NCI-H345 treated with DMSO at 0.1 percent for 48 hours (cell line): ENCODE measurements around the gene PSTPIP1.

Experiments used
- DNase-seq: peaks from one replicate; lab custom pipeline; 2025; ENCODE audit not compliant: unreplicated experiment; lab: John Stamatoyannopoulos, UW

Gene PSTPIP1

GRCh38 chr15:76978522-76979330, 16.2 kb upstream of the PSTPIP1 start:
- DNase-seq, result no peak

GRCh38 chr15:76979331-76979925, 15.5 kb upstream of the PSTPIP1 start:
- no peak for DNase-seq

GRCh38 chr15:76979996-76980520, 14.9 kb upstream of the PSTPIP1 start:
- no peak for DNase-seq

GRCh38 chr15:76982356-76982755, 12.6 kb upstream of the PSTPIP1 start:
- DNase-seq, result no peak

DNA sequence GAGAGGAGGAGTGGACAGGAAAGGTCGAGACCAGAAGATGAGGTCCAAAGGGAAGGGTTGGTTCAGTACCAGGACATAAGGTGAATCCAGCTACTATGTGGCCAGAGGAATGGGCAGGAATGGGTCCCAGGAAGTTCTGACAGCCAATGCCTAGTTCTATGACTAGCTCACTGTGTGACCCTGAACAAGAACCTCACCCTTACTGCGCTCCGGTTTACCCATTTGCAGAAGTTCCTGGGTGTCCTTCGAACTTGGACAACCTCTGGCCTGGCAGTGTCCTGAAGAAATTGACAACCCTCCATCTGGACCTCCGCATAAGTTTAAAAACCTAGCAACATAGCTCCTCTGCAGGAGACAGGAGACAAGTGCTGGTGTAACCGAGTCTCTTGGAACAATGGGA, 12.2 kb upstream of the PSTPIP1 start:
- no peak for DNase-seq

- DNase-seq, result no peak
Measured at GRCh38 chr15:76983590-76984375, 11.1 kb upstream of the PSTPIP1 start.

- no peak for DNase-seq
Measured at GRCh38 chr15:76986743-76987142, 8.2 kb upstream of the PSTPIP1 start.

DNA sequence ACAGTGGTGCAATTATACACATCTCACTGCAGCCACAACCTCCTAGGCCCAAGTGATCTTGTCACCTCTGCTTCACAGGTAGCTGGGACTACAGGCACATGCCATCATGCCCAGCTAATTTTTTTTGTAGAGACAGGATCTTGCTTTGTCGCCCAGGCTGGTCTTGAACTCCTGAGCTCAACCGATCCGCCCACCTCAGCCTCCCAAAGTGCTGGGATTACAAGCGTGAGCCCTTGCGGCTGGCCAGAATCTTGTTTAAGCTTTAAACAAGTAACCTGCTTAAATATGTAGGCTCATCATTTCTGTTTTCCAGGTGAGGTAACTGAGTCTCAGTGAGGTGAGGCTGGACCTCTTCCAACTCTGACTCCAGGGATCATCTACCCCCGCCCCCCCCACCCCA, 7.7 kb upstream of the PSTPIP1 start:
- no peak for DNase-seq

- no peak for DNase-seq
Measured at GRCh38 chr15:76987896-76988860, 6.7 kb upstream of the PSTPIP1 start.

GRCh38 chr15:76988867-76989780, 5.8 kb upstream of the PSTPIP1 start:
- DNase-seq, result no peak

- no peak for DNase-seq
Measured at GRCh38 chr15:76991048-76991447, 3.9 kb upstream of the PSTPIP1 start.

DNA sequence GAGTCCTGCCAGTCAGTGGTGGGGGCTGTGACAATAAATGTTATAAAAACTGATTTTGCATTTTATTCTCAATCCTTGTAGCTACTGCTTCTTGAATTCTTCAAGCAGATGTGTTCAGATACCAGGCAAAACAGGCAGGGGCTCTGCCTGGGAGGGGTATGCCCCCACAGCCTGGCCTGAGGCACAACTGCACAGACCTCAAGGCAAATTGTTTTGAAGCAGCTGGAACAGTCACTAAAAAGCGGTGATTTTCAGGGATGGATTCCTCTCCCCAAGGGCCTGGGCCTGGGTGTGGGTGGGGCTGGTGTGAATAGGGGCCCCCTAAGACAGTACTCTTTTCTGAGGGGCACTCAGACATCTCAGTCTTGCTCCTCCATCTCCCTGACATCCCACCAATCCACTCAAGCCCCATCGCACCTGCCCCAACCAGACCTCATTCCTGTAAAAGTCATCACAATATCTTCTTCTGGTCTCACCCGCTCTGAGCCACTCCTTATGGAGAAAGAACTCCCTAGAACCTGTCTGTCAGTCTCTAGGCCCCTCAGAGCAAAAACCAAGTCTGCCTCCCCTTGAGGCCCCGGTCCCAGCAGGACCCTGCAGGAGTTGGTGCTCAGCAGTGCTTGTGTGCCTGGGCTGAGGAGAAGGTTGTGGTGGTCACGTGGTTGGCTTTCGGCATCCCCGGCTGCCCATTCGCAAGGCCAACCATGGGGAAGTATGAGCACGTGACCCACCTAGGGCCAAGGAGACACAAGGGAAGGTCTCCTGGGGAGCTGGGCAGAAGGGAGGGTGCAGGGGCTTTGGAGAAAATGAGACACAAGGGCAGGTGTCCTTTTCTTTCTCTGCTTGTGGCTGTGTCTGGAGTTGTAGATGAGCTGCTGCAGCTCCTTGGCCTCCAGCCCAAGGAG, 2.9 kb upstream of the PSTPIP1 start:
- no peak for DNase-seq

- no peak for DNase-seq
Measured at GRCh38 chr15:76993114-76993725, 1.7 kb upstream of the PSTPIP1 start.

GRCh38 chr15:76994001-76994400, 925 bp upstream of the PSTPIP1 start:
- no peak for DNase-seq

DNA sequence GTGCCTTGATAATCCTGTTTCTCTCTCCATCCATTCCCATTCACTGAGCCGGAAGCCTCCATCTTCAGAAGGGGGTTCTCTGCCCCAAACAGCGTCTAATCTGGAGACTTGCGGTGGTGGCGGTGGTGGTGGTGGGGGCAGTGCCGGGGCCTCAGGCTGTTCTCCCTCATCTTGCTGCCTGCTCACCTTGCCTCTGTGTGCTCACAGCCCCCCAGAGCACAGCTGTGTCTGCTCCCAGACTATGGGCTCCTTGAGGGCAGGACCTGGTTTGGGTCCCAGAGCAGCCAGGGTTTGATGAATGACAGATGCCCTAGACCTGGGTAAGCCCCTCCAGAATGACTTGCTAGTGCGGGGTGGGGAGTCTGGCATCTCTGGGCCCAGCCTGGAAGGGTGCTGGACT, 430 bp upstream of the PSTPIP1 start:
- no peak for DNase-seq

DNA sequence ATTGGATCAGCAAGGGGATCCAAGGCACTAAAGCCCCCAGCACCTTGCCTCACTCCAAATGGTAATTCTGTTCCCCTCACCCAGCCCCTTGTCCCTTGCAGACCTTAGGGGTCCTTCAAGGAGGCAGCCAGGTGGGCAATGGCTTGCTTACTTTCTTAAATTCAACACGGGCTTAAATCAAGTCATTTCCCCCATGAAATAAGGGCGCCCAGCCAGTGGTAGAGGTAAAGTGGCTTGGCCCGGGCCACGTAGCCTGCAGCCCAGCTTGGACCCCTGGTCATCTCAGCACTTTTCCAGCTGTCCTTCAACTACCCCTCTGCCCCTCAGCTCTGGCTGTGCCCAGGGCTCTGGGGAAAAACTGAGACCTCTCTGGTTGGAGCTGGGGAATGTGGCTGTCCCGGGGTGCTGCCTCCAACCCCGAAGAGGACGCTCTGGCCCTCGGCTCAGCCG, 1.2 kb downstream of the PSTPIP1 start:
- no peak for DNase-seq

DNA sequence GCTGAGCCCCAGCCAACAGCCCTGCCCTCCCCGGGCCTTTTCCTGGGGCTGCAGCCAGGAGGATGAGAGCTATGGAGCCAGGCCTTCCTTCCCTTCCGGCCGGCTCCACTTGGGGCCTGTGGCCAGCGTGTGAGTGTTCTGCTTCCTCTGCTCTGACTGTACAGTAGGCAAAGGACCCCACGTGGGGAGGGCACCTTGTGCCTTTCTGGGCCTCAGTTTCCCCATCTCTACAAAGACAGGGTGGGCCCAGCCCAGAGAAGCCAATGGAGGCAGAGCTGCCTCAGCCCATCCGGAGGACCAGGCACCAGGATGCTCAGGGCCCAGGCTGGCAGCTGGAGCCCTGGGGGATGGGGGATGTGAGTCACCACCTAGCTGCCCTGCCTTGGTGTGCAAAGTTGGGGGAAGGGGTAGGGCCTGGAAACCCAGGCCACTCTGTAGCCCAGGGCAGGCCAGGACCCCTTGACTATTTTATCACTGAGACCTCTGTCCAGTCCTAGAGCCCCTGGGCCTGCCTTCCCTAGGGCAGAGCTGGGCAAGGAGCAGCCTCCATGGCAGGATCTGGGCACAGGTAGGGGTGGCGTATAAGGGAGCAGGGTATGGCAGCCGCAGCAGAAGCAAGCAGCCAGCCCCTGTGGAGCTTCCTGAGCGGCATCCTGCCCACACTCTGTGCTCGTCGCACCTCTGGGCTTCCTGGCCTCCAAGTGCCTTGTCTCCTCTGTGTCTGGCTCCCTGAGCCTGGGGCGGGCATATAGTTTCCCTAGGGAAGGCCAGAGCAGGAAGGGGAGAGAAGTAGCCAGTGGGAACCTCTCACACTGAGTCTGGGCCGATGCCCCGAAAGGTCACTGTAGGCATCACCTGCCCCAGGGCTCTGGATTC, 1.8 kb downstream of the PSTPIP1 start:
- DNase-seq, result no peak
